Thymus (tissue), 11 donors: Measurements from ENCODE around the gene NR2F1-AS1. TPM values are rescaled to one million over a fixed set of nuclear protein-coding genes. Genes with fewer than 3 reads are reported as not detected.

ENCODE experiments used
- DNase-seq, 9 donors: peaks; one replicate each; pipeline ENCODE4 v3.0.0-alpha.2; 2013; ENCODE audit warnings: low spot score in 9 of 9, low read depth in 6 of 9, missing footprints in 1 of 9
- H3K27ac ChIP-seq, 2 donors: one replicate each; pipeline ENCODE4 v1.5.1; 2013; ENCODE audit warnings: control low read depth in 1 of 2, low read depth in 1 of 2, low read length in 1 of 2, mild to moderate bottlenecking in 1 of 2, moderate library complexity in 1 of 2
- H3K27me3 ChIP-seq, 2 donors: one replicate each; pipeline ENCODE4 v1.5.1; 2013; ENCODE audit warnings: low read length in 1 of 2; ENCODE audit not compliant: control insufficient read depth in 2 of 2, insufficient read depth in 1 of 2
- H3K36me3 ChIP-seq, 2 donors: one replicate each; pipeline ENCODE4 v1.5.1; 2013; ENCODE audit warnings: low read length in 1 of 2, mild to moderate bottlenecking in 1 of 2, moderate library complexity in 1 of 2; ENCODE audit not compliant: control insufficient read depth in 2 of 2, insufficient read depth in 2 of 2
- H3K4me1 ChIP-seq, 2 donors: one replicate each; pipeline ENCODE4 v1.5.1; 2013; ENCODE audit warnings: low read length in 2 of 2; ENCODE audit not compliant: control insufficient read depth in 2 of 2, insufficient read depth in 2 of 2
- H3K4me3 ChIP-seq, 2 donors: one replicate each; pipeline ENCODE4 v1.5.1; 2013; ENCODE audit warnings: low read length in 2 of 2, control low read depth in 1 of 2, mild to moderate bottlenecking in 1 of 2
- H3K9me3 ChIP-seq, 2 donors: one replicate each; pipeline ENCODE4 v1.5.1; 2013; ENCODE audit warnings: low read length in 1 of 2, mild to moderate bottlenecking in 1 of 2; ENCODE audit not compliant: control insufficient read depth in 2 of 2, insufficient read depth in 1 of 2
- WGBS: extraction: QIAGEN DNeasy Blood & Tissue Kit; methylation state at CpG from one replicate; pipeline ENCODE4 v1.1.7; 2013; 5-methylcytosine and 5-hydroxymethylcytosine counted together
- polyA plus RNA-seq: library from polyadenylated mRNA; stranded (reverse); fragments of 200-250 nt; gene quantifications from one replicate; pipeline ENCODE4 v1.2.3, GENCODE V29; 2013
- total RNA-seq: library from RNA; stranded (reverse); fragments of 120-200 nt; gene quantifications from one replicate; pipeline ENCODE4 v1.2.4, GENCODE V29; 2013
- donor health status: healthy.

Gene NR2F1-AS1
- total and polyA plus RNA-seq, 2 donors: 2.0 to 5.0 TPM

GRCh38 chr5:93382188-93382825 is 198.7 kb downstream of the NR2F1-AS1 start:
- H3K9me3 ChIP-seq: no peaks in the 10 kb centered on the region
- 85% methylated on average over 3 of the region's 3 CpGs for WGBS
- no peaks in the 10 kb centered on the region for H3K4me1 ChIP-seq
- no peak for DNase-seq
- no peak overlapping the region for H3K4me3 ChIP-seq
- no peak overlapping the region for H3K27ac ChIP-seq
- H3K27me3 ChIP-seq: no peaks in the 10 kb centered on the region
- H3K36me3 ChIP-seq: no peaks in the 10 kb centered on the region

- H3K36me3 ChIP-seq: no peaks in the 10 kb centered on the region
- DNase-seq: no peak
- H3K27ac ChIP-seq: no peak overlapping the region
- no peak overlapping the region for H3K4me3 ChIP-seq
- no peaks in the 10 kb centered on the region for H3K4me1 ChIP-seq
- H3K9me3 ChIP-seq: no peaks in the 10 kb centered on the region
- no peaks in the 10 kb centered on the region for H3K27me3 ChIP-seq
- 90% methylated on average over 4 of the region's 4 CpGs for whole genome bisulfite sequencing
Observed at GRCh38 chr5:93381057-93381456, 200.0 kb downstream of the NR2F1-AS1 start.

- no peak for DNase-seq
- Histone ChIP-seq H3K4me1 (no peaks in the 10 kb centered on the region), H3K36me3 (no peaks in the 10 kb centered on the region), H3K9me3 (no peaks in the 10 kb centered on the region), H3K27me3 (no peaks in the 10 kb centered on the region), H3K27ac (no peak overlapping the region), H3K4me3 (no peak overlapping the region)
- WGBS: 69% methylated on average over 2 of the region's 2 CpGs
Observed at GRCh38 chr5:93378073-93378472, 202.9 kb downstream of the NR2F1-AS1 start.

- Histone ChIP-seq H3K4me3 (no peak overlapping the region), H3K4me1 (no peaks in the 10 kb centered on the region), H3K9me3 (no peaks in the 10 kb centered on the region), H3K27me3 (no peaks in the 10 kb centered on the region), H3K27ac (no peak overlapping the region), H3K36me3 (no peaks in the 10 kb centered on the region)
- no peak for DNase-seq
- WGBS: over 99% methylated on average over 2 of the region's 2 CpGs
Observed at GRCh38 chr5:93371893-93372292, 209.1 kb downstream of the NR2F1-AS1 start.

- Histone ChIP-seq H3K36me3 (no peaks in the 10 kb centered on the region), H3K9me3 (no peaks in the 10 kb centered on the region), H3K27ac (no peak overlapping the region), H3K4me3 (no peak overlapping the region), H3K27me3 (no peaks in the 10 kb centered on the region), H3K4me1 (no peaks in the 10 kb centered on the region)
- DNase-seq: no peak
- WGBS: 55% methylated on average over 2 of the region's 2 CpGs
Observed at GRCh38 chr5:93364378-93364777, 216.6 kb downstream of the NR2F1-AS1 start.

GRCh38 chr5:93360436-93361088 is 220.5 kb downstream of the NR2F1-AS1 start:
- no peaks in the 10 kb centered on the region for H3K9me3 ChIP-seq

GRCh38 chr5:93359960-93360305 is 221.1 kb downstream of the NR2F1-AS1 start:
- Histone ChIP-seq H3K27me3 (no peaks in the 10 kb centered on the region), H3K9me3 (no peaks in the 10 kb centered on the region), H3K27ac (no peak overlapping the region), H3K36me3 (no peaks in the 10 kb centered on the region), H3K4me3 (no peak overlapping the region), H3K4me1 (no peaks in the 10 kb centered on the region)
- 75% methylated on average over 5 of the region's 5 CpGs for WGBS
- no peak for DNase-seq

More at GRCh38 chr5:93360436-93361088, 220.5 kb downstream of the NR2F1-AS1 start:
- no peak for DNase-seq
- no peaks in the 10 kb centered on the region for H3K4me1 ChIP-seq
- no peak overlapping the region for H3K27ac ChIP-seq
- no peak overlapping the region for H3K4me3 ChIP-seq
- no peaks in the 10 kb centered on the region for H3K36me3 ChIP-seq
- WGBS: 89% methylated on average over 5 of the region's 5 CpGs
- no peaks in the 10 kb centered on the region for H3K27me3 ChIP-seq

Other genes starting within 250 kb of the NR2F1-AS1 start
- 2.3 TPM for gene NR2F1, start 2.0 kb upstream of the NR2F1-AS1 start, total RNA-seq
- 0.94 TPM for gene NR2F1, start 2.0 kb upstream of the NR2F1-AS1 start, polyA plus RNA-seq
- gene POU5F2, start 160.4 kb upstream of the NR2F1-AS1 start, total RNA-seq: 0.28 TPM
- gene POU5F2, start 160.4 kb upstream of the NR2F1-AS1 start, polyA plus RNA-seq: 0.11 TPM